GM18519 (cell line): ENCODE data around the gene COBLL1.

ENCODE experiments used
- ATAC-seq: cut with Tn5 transposase; IDR thresholded peaks from one replicate; pipeline ENCODE4 v1.9.1; 2021; ENCODE audit warnings: mild to moderate bottlenecking, moderate library complexity; ENCODE audit not compliant: unreplicated experiment, low FRiP score

Gene COBLL1

DNA sequence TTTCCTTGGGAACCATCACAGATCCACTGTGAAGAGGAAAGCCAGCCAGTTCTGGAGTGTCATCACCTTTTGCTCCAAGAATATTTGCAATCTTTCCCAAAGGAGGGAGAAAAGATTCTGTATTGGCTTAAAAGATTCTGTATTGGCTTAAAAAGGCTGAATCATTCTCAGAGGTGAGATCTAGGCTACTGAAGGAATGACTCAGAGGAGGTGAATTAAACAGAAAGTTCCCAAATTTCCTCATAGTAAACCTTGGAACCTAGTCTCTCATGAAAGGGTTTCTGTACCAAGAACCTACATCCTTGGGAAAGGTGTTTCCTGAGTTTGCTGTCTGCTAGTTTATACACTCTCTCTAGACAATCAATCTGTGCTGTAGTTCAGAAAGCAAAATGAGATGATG is 186.3 kb downstream of the COBLL1 start:
- no peak for ATAC-seq

DNA sequence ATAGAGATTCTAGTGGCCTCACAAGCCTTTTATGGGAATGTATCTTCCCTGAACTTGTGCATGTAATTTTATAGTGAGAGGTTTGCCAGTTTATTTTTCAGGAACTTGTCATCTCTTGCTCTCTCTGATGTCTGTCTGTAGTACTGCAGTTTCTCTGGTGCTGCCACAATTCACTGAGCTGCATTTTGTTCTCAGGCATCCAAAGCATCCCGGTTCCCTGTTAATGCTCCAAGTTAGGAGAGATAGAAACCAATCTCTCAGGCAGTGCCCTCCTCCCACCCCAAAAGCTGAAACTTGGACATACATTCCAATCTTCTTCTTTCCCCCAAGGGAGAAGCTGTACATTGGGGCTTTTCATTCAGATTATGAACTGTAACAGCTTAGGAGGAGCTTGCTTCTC is 190.3 kb downstream of the COBLL1 start:
- no peak for ATAC-seq

DNA sequence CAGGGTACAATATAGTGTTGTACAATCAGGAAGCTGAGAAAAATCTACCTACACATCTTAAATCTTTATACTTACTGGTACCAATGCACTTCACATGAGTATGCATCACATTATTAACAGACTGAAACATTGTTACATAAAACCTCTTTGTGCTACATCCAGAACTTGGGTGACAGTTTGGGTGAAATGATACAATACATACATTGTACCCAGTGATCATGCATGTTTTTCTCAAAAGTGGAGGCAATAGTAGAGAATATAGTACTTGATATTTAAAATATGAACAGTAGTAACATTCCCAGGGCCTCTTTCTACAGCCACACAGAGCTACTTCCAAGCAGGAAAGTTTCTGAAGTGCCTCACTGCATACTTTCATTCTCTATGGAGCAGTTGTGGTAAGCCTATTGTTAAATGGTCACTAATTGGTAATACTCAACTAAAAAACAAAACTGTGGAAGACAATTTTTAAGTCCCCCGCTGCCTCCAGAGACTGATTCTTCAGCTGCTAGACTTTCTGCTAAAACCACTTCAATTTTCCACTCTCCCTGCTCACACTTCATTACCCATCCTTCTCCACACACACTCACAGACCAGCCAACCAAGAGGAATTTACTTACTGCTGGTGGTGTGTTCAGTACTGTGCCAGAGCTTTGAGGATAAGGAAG is 197.5 kb downstream of the COBLL1 start:
- no peak for ATAC-seq

DNA sequence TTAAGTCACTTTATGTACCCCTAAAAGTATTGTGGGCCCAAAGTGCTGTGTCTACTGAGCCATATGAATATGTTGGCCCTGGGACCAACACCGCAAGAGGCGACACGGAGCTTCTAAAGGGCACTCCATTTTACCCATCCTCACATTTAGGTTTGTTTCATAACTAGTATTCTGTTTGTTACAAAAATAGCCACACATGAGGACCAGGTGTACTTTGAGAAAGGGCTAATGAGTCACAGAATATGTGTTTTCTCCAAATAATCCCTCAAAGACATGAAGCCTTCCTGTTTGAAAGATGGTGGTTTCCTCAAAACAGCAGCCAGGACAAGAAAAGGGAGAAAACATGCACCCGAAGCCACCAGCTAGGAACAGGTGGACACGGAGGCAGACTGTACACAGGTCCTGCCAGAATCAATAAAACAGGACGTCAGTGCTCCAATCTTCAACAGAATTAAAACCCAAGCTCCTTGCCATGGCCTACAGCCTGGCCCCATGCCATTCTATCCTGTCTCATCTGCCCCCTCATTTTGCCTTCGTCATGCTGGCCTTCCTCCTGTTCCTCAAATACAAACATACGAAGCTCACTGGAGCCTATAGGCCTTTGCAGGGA is 198.6 kb downstream of the COBLL1 start:
- ATAC-seq, result no peak

DNA sequence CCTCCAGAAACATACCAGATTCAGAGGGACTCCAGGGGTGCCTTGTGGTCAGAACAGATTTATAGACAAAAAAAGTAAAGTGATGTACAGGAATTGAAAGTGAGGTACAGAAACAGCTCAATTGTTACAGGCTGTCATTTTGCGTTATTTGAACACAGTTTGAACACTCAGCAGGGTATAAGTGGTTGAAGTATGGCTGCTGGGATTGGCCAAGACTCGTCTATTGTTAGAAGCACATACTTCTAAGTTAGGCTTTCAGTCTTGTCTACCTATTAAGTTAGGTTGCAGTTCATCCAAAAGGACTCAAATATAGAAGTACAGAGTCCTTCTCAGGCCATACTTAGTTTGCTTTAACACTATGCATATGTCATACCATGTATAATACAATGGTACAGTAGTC is 199.4 kb downstream of the COBLL1 start:
- no peak for ATAC-seq
